Activated naive CD4-positive, alpha-beta T cell treated with anti-CD3 and anti-CD28 coated beads for 36 hours (primary cell): Measurements from ENCODE around the gene WDR18. TPM values are rescaled to one million over a fixed set of nuclear protein-coding genes. Genes with fewer than 3 reads are reported as not detected.

Experiments
- CTCF ChIA-PET: fragments of 350-600 bp; sonication (Branson Sonifier 250); formaldehyde crosslinking; loops from one replicate; lab custom pipeline; 2021; ENCODE audit warnings: antibody characterized with exemption; lab: Charles Lee
- DNase-seq: peaks from one replicate; pipeline ENCODE4 v3.0.0-alpha.2; 2020
- H3K27ac Mint-ChIP-seq: one replicate; pipeline ENCODE4 v1.8.0; 2021; ENCODE audit warnings: mild to moderate bottlenecking, mixed read lengths
- H3K27me3 Mint-ChIP-seq: one replicate; pipeline ENCODE4 v1.8.0; 2021; ENCODE audit warnings: low read depth, mixed read lengths
- H3K36me3 Mint-ChIP-seq: one replicate; pipeline ENCODE4 v1.8.0; 2021; ENCODE audit warnings: low read depth, mixed read lengths
- H3K4me1 Mint-ChIP-seq: one replicate; pipeline ENCODE4 v1.8.0; 2021; ENCODE audit warnings: low read depth, mixed read lengths
- H3K4me3 Mint-ChIP-seq: one replicate; pipeline ENCODE4 v1.8.0; 2021; ENCODE audit warnings: mild to moderate bottlenecking, moderate library complexity, mixed read lengths
- H3K9me3 Mint-ChIP-seq: one replicate; pipeline ENCODE4 v1.8.0; 2021; ENCODE audit warnings: mixed read lengths
- intact Hi-C: fragments of 100-400 bp; cut with micrococcal nuclease; formaldehyde crosslinking; loops from one replicate; pipeline ENCODE4 v1.15.1; 2023
- total RNA-seq, 2 experiments: library from RNA; stranded (reverse); gene quantifications; one replicate each; pipeline ENCODE4 v1.2.3, GENCODE V29; 2021

The WDR18 gene
- total RNA-seq, 2 experiments from 2014 or later: 77.8 to 82.0 TPM

- intact Hi-C loops: loop anchor here (1.0 kb wide), 3 partner anchors 76 to 231 kb away; no protein-coding TSS in a partner anchor
- H3K4me1 Mint-ChIP-seq: peaks cover 7% of the 10 kb centered on the region
- H3K4me3 Mint-ChIP-seq: no peak overlapping the region
- H3K9me3 Mint-ChIP-seq: no peaks in the 10 kb centered on the region
- CTCF ChIA-PET: interaction anchor here (0.6 to 0.9 kb wide), 2 partner anchors 85 to 166 kb away, joined by 3 to 4 read pairs; no protein-coding TSS in a partner anchor
- peak; percentile 73 for DNase-seq
- no peak overlapping the region for H3K27ac Mint-ChIP-seq
- H3K27me3 Mint-ChIP-seq: peaks cover 29% of the 10 kb centered on the region
- H3K36me3 Mint-ChIP-seq: no peaks in the 10 kb centered on the region
Measured at GRCh38 chr19:1001538-1002166, 17.5 kb downstream of the WDR18 start.

- peaks cover 5% of the 10 kb centered on the region for H3K4me1 Mint-ChIP-seq
- H3K36me3 Mint-ChIP-seq: no peaks in the 10 kb centered on the region
- CTCF ChIA-PET: no interaction called here
- intact Hi-C loops: no loop called here
- no peak overlapping the region for H3K27ac Mint-ChIP-seq
- H3K27me3 Mint-ChIP-seq: peaks cover 29% of the 10 kb centered on the region
- H3K4me3 Mint-ChIP-seq: no peak overlapping the region
- no peak for DNase-seq
- no peaks in the 10 kb centered on the region for H3K9me3 Mint-ChIP-seq
Measured at GRCh38 chr19:1002600-1002999, 18.5 kb downstream of the WDR18 start.

- CTCF ChIA-PET: interaction anchor here (0.9 kb wide), 1 partner anchor 19 kb away, joined by 3 read pairs; no protein-coding TSS in a partner anchor
- Mint-ChIP-seq H3K27ac (no peak overlapping the region), H3K4me1 (peaks cover 5% of the 10 kb centered on the region), H3K4me3 (no peak overlapping the region), H3K36me3 (peaks cover under 1% of the 10 kb centered on the region), H3K9me3 (no peaks in the 10 kb centered on the region), H3K27me3 (peaks cover 22% of the 10 kb centered on the region)
- intact Hi-C loops: no loop called here
- DNase-seq: no peak
Measured at GRCh38 chr19:1003283-1003682, 19.1 kb downstream of the WDR18 start.

- peaks cover 2% of the 10 kb centered on the region for H3K36me3 Mint-ChIP-seq
- intact Hi-C loops: no loop called here
- H3K4me1 Mint-ChIP-seq: peaks cover 2% of the 10 kb centered on the region
Measured at GRCh38 chr19:1004204-1004802, 20.2 kb downstream of the WDR18 start.

GRCh38 chr19:1004803-1005664, 20.9 kb downstream of the WDR18 start:
- H3K4me1 Mint-ChIP-seq: no peaks in the 10 kb centered on the region
- H3K9me3 Mint-ChIP-seq: no peaks in the 10 kb centered on the region
- intact Hi-C loops: no loop called here
- peaks cover 2% of the 10 kb centered on the region for H3K36me3 Mint-ChIP-seq
- no peak overlapping the region for H3K4me3 Mint-ChIP-seq
- DNase-seq: no peak
- peaks cover 10% of the 10 kb centered on the region for H3K27me3 Mint-ChIP-seq
- CTCF ChIA-PET: interaction anchor here (1.1 kb wide), 1 partner anchor 141 kb away, joined by 3 read pairs; no protein-coding TSS in a partner anchor
- no peak overlapping the region for H3K27ac Mint-ChIP-seq

More at GRCh38 chr19:1004204-1004802, 20.2 kb downstream of the WDR18 start:
- CTCF ChIA-PET: interaction anchor here (0.7 to 1.0 kb wide), 3 partner anchors 18 to 141 kb away, joined by 3 read pairs; no protein-coding TSS in a partner anchor
- Mint-ChIP-seq H3K27me3 (peaks cover 15% of the 10 kb centered on the region), H3K4me3 (no peak overlapping the region), H3K9me3 (no peaks in the 10 kb centered on the region), H3K27ac (no peak overlapping the region)
- DNase-seq: no peak

- no peaks in the 10 kb centered on the region for H3K4me1 Mint-ChIP-seq
- no peak for DNase-seq
- CTCF ChIA-PET: interaction anchor here (0.6 kb wide), 1 partner anchor 187 kb away, joined by 3 read pairs; no protein-coding TSS in a partner anchor
- intact Hi-C loops: no loop called here
- H3K4me3 Mint-ChIP-seq: no peak overlapping the region
- H3K36me3 Mint-ChIP-seq: peaks cover 2% of the 10 kb centered on the region
- H3K9me3 Mint-ChIP-seq: no peaks in the 10 kb centered on the region
- H3K27me3 Mint-ChIP-seq: peaks cover 4% of the 10 kb centered on the region
- no peak overlapping the region for H3K27ac Mint-ChIP-seq
Measured at GRCh38 chr19:1006711-1007398, 22.7 kb downstream of the WDR18 start.

GRCh38 chr19:1007399-1008251, 23.5 kb downstream of the WDR18 start:
- DNase-seq: no peak
- intact Hi-C loops: no loop called here
- peaks cover 1% of the 10 kb centered on the region for H3K27me3 Mint-ChIP-seq
- H3K4me1 Mint-ChIP-seq: no peaks in the 10 kb centered on the region
- peaks cover 2% of the 10 kb centered on the region for H3K36me3 Mint-ChIP-seq
- no peak overlapping the region for H3K27ac Mint-ChIP-seq
- CTCF ChIA-PET: interaction anchor here (0.6 kb wide), 1 partner anchor 186 kb away, joined by 3 read pairs; no protein-coding TSS in a partner anchor
- H3K9me3 Mint-ChIP-seq: no peaks in the 10 kb centered on the region
- H3K4me3 Mint-ChIP-seq: no peak overlapping the region

- H3K9me3 Mint-ChIP-seq: no peaks in the 10 kb centered on the region
- no peak for DNase-seq
- H3K36me3 Mint-ChIP-seq: peaks cover 2% of the 10 kb centered on the region
- intact Hi-C loops: no loop called here
- no peaks in the 10 kb centered on the region for H3K27me3 Mint-ChIP-seq
- H3K4me1 Mint-ChIP-seq: peaks cover under 1% of the 10 kb centered on the region
- CTCF ChIA-PET: no interaction called here
- H3K4me3 Mint-ChIP-seq: no peak overlapping the region
- H3K27ac Mint-ChIP-seq: no peak overlapping the region
Measured at GRCh38 chr19:1008268-1009040, 24.3 kb downstream of the WDR18 start.

- Mint-ChIP-seq H3K9me3 (no peaks in the 10 kb centered on the region), H3K27ac (no peak overlapping the region), H3K4me3 (no peak overlapping the region), H3K27me3 (no peaks in the 10 kb centered on the region), H3K4me1 (peaks cover 3% of the 10 kb centered on the region), H3K36me3 (peaks cover 2% of the 10 kb centered on the region)
- intact Hi-C loops: no loop called here
- CTCF ChIA-PET: no interaction called here
- no peak for DNase-seq
Measured at GRCh38 chr19:1009041-1009980, 25.2 kb downstream of the WDR18 start.

- H3K9me3 Mint-ChIP-seq: no peaks in the 10 kb centered on the region
- H3K27ac Mint-ChIP-seq: no peak overlapping the region
- no peak for DNase-seq
- peaks cover 3% of the 10 kb centered on the region for H3K4me1 Mint-ChIP-seq
- peaks cover 2% of the 10 kb centered on the region for H3K36me3 Mint-ChIP-seq
- no peaks in the 10 kb centered on the region for H3K27me3 Mint-ChIP-seq
- intact Hi-C loops: no loop called here
- no peak overlapping the region for H3K4me3 Mint-ChIP-seq
- CTCF ChIA-PET: no interaction called here
Measured at GRCh38 chr19:1009981-1010538, 25.9 kb downstream of the WDR18 start.
